ENCODE results near the gene PLEKHG4B.

PLEKHG4B gene

DNA sequence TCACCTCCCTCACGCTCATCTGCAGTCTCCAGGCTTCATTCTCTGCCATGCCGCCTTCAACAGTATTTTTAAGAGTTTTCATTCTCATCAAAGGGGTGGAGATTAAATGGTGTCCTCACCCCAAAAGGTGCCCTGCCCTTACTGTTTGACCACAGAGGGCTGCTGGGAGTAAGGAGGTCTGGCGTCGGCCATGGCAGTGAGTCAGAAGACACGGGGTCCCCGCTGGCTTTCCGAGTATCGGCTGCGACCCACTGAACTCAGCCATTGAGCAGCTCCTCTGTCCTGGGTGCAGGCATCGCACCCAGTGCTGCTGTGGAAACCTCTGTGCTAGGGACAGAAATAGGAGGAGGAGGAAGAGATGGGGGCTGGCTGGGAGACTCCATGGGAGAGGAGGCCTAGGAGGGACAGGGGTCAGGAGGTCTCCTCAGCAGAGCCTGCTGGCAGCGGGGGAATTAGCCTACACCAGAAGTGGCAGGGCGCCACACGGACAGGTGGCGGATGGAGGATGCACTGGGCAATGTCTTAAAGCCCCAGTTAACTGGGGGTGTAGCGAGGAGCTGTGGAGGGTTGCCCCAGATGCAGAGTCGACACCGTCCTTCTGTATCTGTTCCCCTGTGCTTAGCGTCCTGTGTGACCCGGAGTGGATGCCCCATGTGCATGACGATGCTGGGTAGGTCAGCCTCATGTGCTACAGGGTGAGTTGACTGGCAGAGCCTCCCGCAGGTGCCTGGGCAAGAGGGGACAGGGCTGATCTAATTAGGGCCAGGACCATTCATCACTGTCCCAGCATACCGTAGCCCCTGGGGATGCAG is 15.4 kb upstream of the PLEKHG4B start:
- no peak overlapping the region for H2AFZ ChIP-seq (ENCODE audit: low read depth, low read length)
- no peaks in the 10 kb centered on the region for H3K4me1 ChIP-seq (ENCODE audit: insufficient read depth, low read length)
- no peak for DNase-seq
- no peaks in the 10 kb centered on the region for H3K36me3 ChIP-seq (ENCODE audit: insufficient read depth, low read length)
- TF ChIP-seq, protein P1, sequence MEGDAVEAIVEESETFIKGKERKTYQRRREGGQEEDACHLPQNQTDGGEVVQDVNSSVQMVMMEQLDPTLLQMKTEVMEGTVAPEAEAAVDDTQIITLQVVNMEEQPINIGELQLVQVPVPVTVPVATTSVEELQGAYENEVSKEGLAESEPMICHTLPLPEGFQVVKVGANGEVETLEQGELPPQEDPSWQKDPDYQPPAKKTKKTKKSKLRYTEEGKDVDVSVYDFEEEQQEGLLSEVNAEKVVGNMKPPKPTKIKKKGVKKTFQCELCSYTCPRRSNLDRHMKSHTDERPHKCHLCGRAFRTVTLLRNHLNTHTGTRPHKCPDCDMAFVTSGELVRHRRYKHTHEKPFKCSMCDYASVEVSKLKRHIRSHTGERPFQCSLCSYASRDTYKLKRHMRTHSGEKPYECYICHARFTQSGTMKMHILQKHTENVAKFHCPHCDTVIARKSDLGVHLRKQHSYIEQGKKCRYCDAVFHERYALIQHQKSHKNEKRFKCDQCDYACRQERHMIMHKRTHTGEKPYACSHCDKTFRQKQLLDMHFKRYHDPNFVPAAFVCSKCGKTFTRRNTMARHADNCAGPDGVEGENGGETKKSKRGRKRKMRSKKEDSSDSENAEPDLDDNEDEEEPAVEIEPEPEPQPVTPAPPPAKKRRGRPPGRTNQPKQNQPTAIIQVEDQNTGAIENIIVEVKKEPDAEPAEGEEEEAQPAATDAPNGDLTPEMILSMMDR (IDR thresholded peaks at IDR 0.05; ENCODE audit: borderline replicate concordance, extremely low read depth, low read length, poor library complexity, severe bottlenecking): no peak
- no peak for TF ChIP-seq EZH2 (IDR thresholded peaks at IDR 0.05; ENCODE audit: borderline replicate concordance, low read depth, low read length, severe bottlenecking)
- H3K9ac ChIP-seq (ENCODE audit: low read depth, low read length): no peak overlapping the region
- no peak overlapping the region for H3K4me3 ChIP-seq (ENCODE audit: low read depth in 1 of 2, low read length in 2 of 2)
- no peaks in the 10 kb centered on the region for H3K9me3 ChIP-seq (ENCODE audit: insufficient read depth, low read length, severe bottlenecking)
- peaks cover 37% of the 10 kb centered on the region for H3K27me3 ChIP-seq (ENCODE audit: insufficient read depth, low read length, poor library complexity)
- peaks cover 5% of the 10 kb centered on the region; the same call in 1 of the 2 replicates for H4K20me1 ChIP-seq (ENCODE audit: insufficient read depth, low read length)
- H3K4me2 ChIP-seq (ENCODE audit: insufficient read depth, low read length): no peak overlapping the region
- no peak for ATAC-seq (ENCODE audit: insufficient read depth, low read depth)
- no peaks in the 10 kb centered on the region for H3K79me2 ChIP-seq (ENCODE audit: insufficient read depth, low read length)
- no peak overlapping the region for H3K27ac ChIP-seq (ENCODE audit: low read length)

DNA sequence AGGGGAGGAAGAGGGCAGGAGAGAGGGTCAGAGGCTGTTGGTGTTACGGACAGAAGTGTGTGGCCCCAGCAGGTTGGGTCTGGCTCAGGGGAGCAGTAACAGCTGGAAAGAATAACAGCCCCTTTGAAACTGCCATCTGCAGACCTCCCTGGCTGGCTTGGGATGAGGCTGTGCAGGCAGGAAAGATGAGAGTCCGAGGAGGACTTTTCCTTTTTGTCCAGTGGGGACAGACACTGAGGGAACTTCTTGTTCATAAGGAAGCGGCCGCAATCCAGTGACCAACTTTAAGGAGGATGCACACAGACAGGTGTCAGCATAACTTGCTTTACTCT is 14.8 kb upstream of the PLEKHG4B start:
- no peak for DNase-seq
- Histone ChIP-seq H3K79me2 (ENCODE audit: insufficient read depth, low read length) (no peaks in the 10 kb centered on the region), H3K27me3 (ENCODE audit: insufficient read depth, low read length, poor library complexity) (peaks cover 33% of the 10 kb centered on the region), H3K27ac (ENCODE audit: low read length) (no peak overlapping the region), H4K20me1 (ENCODE audit: insufficient read depth, low read length) (peaks cover 5% of the 10 kb centered on the region; the same call in 1 of the 2 replicates), H3K4me1 (ENCODE audit: insufficient read depth, low read length) (no peaks in the 10 kb centered on the region), H3K9ac (ENCODE audit: low read depth, low read length) (no peak overlapping the region), H3K4me2 (ENCODE audit: insufficient read depth, low read length) (no peak overlapping the region), H2AFZ (ENCODE audit: low read depth, low read length) (no peak overlapping the region), H3K4me3 (ENCODE audit: low read depth in 1 of 2, low read length in 2 of 2) (no peak overlapping the region), H3K9me3 (ENCODE audit: insufficient read depth, low read length, severe bottlenecking) (no peaks in the 10 kb centered on the region), H3K36me3 (ENCODE audit: insufficient read depth, low read length) (no peaks in the 10 kb centered on the region)
- no peak for TF ChIP-seq EZH2 (IDR thresholded peaks at IDR 0.05; ENCODE audit: borderline replicate concordance, low read depth, low read length, severe bottlenecking)
- TF ChIP-seq, protein P1 (IDR thresholded peaks at IDR 0.05; ENCODE audit: borderline replicate concordance, extremely low read depth, low read length, poor library complexity, severe bottlenecking): no peak
- no peak for ATAC-seq (ENCODE audit: insufficient read depth, low read depth)

- Histone ChIP-seq H4K20me1 (ENCODE audit: insufficient read depth, low read length) (0 out of 2 replicates have a peak, but pooled peaks cover 5% of the 10 kb centered on the region), H3K4me3 (ENCODE audit: low read depth in 1 of 2, low read length in 2 of 2) (no peak overlapping the region), H3K9me3 (ENCODE audit: insufficient read depth, low read length, severe bottlenecking) (no peaks in the 10 kb centered on the region), H3K27ac (ENCODE audit: low read length) (no peak overlapping the region), H3K4me2 (ENCODE audit: insufficient read depth, low read length) (no peak overlapping the region), H3K9ac (ENCODE audit: low read depth, low read length) (no peak overlapping the region), H3K4me1 (ENCODE audit: insufficient read depth, low read length) (no peaks in the 10 kb centered on the region), H3K27me3 (ENCODE audit: insufficient read depth, low read length, poor library complexity) (peaks cover 29% of the 10 kb centered on the region), H3K36me3 (ENCODE audit: insufficient read depth, low read length) (no peaks in the 10 kb centered on the region), H2AFZ (ENCODE audit: low read depth, low read length) (no peak overlapping the region), H3K79me2 (ENCODE audit: insufficient read depth, low read length) (no peaks in the 10 kb centered on the region)
- TF ChIP-seq, protein P1 (IDR thresholded peaks at IDR 0.05; ENCODE audit: borderline replicate concordance, extremely low read depth, low read length, poor library complexity, severe bottlenecking): no peak
- no peak for TF ChIP-seq EZH2 (IDR thresholded peaks at IDR 0.05; ENCODE audit: borderline replicate concordance, low read depth, low read length, severe bottlenecking)
- ATAC-seq (ENCODE audit: insufficient read depth, low read depth) (no peak), DNase-seq (no peak)
Measured at GRCh38 chr5:77546-77945, 14.4 kb upstream of the PLEKHG4B start.
